ENCODE data around the gene ASXL2. TPM values are rescaled to one million over a fixed set of nuclear protein-coding genes. Genes with fewer than 3 reads are reported as not detected.

Gene ASXL2
- total RNA-seq, 1 donor = 22.0 TPM

GRCh38 chr2:25822190-25823117 lies 55.8 kb downstream of the ASXL2 start:
- no peak for TF ChIP-seq CTCF (IDR thresholded peaks at IDR 0.05; ENCODE audit: insufficient read depth, low read length)
- no peak for DNase-seq (ENCODE audit: low read depth)
- peak overlapping the region; percentile 6 for H3K4me3 ChIP-seq (ENCODE audit: low read depth, low read length)

GRCh38 chr2:25821225-25822056 lies 56.8 kb downstream of the ASXL2 start:
- peak; percentile 59 for DNase-seq (ENCODE audit: low read depth)
- no peak overlapping the region for H3K4me3 ChIP-seq (ENCODE audit: low read depth, low read length)
- no peak for TF ChIP-seq CTCF (IDR thresholded peaks at IDR 0.05; ENCODE audit: insufficient read depth, low read length)

- peak; percentile 39 for DNase-seq (ENCODE audit: low read depth)
- no peak for TF ChIP-seq CTCF (IDR thresholded peaks at IDR 0.05; ENCODE audit: insufficient read depth, low read length)
- no peak overlapping the region for H3K4me3 ChIP-seq (ENCODE audit: low read depth, low read length)
Measured at GRCh38 chr2:25819597-25820039, 58.7 kb downstream of the ASXL2 start.

- DNase-seq (ENCODE audit: low read depth) = no peak
- TF ChIP-seq CTCF (IDR thresholded peaks at IDR 0.05; ENCODE audit: insufficient read depth, low read length) = no peak
- no peak overlapping the region for H3K4me3 ChIP-seq (ENCODE audit: low read depth, low read length)
Measured at GRCh38 chr2:25817630-25818029, 60.7 kb downstream of the ASXL2 start.

GRCh38 chr2:25817006-25817405 lies 61.3 kb downstream of the ASXL2 start:
- peak; percentile 15 for DNase-seq (ENCODE audit: low read depth)
- no peak overlapping the region for H3K4me3 ChIP-seq (ENCODE audit: low read depth, low read length)
- TF ChIP-seq CTCF (IDR thresholded peaks at IDR 0.05; ENCODE audit: insufficient read depth, low read length) = no peak

GRCh38 chr2:25816249-25816648 lies 62.0 kb downstream of the ASXL2 start:
- DNase-seq (ENCODE audit: low read depth) = no peak
- H3K4me3 ChIP-seq (ENCODE audit: low read depth, low read length) = no peak overlapping the region
- no peak for TF ChIP-seq CTCF (IDR thresholded peaks at IDR 0.05; ENCODE audit: insufficient read depth, low read length)
